HG02981 (cell line): ENCODE measurements around the gene CD2BP2.
A peak's percentile ranks its signal among the peaks of the same experiment; 100 is the strongest.

Experiments
- ATAC-seq: cut with Tn5 transposase; IDR thresholded peaks from one replicate; pipeline ENCODE4 v1.9.1; 2021; ENCODE audit warnings: mild to moderate bottlenecking, moderate library complexity; ENCODE audit not compliant: unreplicated experiment

CD2BP2 gene

DNA sequence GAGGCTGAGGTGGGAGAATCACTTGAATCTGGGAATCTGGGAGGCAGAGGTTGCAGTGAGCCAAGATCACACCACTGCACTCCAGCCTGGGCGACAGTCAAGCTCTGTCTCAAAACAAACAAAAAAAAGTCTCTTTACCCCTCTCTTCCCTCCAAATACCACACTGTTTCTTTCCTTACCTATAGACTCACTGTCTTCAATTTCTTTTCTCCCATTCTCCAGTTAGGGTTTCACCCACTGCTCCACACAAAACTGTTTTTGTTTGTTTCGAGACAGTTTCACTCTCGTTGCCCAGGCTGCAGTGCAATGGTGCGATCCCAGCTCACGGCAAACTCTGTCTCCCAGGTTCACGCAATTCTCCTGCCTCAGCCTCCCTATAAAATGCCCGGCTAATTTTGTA, 6.1 kb upstream of the CD2BP2 start:
- ATAC-seq: no peak

DNA sequence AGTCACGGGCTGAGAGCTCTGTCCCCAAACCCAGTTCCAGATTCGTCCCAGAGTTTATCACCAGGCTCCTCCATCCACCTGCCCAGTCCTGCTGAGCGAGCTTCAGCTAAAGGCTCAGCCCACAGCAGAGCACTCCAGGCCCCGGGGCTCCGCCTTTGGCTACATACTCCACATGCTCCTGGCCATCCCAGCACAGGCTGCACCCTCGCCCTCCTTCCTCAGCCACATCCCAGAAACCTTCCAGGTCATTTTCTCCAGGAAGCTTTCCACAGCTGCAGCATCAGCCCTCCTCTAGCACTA, 4.7 kb upstream of the CD2BP2 start:
- no peak for ATAC-seq

DNA sequence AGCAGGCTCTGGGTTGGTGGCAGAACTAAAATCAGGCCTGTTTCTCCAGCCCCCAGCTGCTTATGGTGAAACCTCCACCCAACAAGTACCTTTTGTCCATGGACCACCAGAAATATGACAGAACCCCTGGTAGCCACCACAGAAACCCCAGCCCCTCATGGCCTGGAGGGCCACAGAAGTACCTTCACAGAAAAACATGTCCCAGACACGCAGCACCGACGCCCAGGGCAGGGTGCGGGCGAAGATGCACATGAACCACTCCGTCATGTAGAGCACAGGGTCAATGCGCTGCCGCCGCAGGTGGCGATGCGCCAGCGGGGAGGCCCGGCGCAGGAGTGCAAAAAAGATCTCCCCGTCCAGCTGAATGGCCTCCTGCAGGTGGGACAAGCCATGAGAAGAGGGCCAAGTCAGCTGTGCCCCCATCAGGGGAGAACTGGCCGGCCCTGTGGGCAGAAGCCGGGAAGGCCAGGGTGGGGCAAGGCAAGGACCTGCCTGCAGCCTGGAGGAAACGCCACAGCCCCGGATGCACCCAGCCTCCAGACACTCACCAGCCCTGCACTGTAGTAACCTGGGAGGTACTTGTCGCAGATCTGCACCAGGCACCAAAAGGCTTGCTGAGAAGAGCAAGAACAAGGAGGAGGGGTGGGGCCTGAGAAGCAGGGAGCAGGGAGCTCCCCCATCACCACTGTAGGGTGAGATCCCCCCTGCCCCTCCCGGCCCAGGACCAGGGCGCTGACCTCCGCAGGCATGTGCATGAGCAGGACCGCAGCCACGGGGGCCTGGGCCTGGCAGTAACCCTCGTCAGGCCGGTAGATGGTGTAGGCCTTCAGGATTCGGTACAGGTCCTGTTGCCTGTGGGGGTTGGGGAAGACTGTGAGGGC, 4.1 kb upstream of the CD2BP2 start:
- no peak for ATAC-seq

DNA sequence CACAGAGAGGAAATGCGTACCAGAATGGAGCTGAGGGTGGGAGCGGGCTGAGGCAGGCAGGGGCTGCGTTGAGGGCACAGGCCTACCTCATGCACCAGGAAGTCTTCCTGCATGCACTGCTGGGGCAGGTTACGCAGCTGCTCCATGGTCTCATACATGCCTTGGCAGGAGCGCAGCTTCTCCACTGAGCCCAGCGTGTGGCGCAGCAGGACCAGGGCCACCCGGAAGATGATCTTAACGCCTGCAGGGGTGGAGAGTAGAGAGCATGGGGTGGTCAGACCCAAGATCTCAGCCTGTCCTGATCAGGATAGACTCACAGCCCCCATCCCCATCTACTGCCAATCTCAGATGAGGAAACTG, 3.4 kb upstream of the CD2BP2 start:
- ATAC-seq: no peak

DNA sequence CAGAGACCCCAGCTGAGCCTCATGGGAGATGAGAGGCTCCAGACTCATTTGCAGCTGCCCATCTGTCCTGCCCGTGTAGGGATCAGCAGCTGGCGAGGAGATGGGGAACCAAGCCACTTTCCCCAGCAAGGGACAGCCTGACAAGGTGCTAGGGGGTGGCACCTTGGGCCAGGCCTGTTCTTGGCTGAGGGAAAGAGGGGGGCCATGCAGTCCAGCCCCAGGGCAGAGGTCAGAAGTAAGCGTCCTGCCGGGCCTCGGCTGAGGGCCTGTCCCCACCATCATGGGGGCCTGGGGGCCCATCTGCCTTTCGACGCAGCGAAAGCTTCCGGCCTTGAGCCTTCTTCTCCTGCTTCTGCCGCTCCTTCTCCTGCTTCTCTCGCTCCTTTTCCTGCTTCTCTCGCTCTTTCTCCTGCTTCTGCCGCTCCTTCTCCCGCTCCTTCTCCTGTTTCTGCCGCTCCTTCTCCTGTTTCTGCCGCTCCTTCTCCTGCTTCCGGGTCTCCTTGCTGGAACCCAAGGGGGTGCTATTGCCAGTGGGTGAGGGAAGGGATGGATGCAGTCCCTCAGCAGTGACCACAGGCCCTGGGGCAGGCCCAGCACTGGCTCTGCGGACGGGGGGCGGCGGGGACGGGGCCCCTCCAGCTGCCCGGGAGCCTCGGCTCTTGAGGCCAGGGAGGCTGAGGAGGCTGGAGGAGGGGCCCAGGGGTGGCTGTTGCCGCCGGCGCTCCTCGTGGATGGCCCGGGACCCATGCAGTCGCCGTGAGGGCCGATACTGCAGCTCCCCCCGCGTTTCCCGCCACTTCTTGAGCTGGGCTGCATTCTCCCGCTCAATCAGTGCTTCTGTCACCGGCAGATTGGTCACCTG, 2.8 kb upstream of the CD2BP2 start:
- ATAC-seq: no peak

DNA sequence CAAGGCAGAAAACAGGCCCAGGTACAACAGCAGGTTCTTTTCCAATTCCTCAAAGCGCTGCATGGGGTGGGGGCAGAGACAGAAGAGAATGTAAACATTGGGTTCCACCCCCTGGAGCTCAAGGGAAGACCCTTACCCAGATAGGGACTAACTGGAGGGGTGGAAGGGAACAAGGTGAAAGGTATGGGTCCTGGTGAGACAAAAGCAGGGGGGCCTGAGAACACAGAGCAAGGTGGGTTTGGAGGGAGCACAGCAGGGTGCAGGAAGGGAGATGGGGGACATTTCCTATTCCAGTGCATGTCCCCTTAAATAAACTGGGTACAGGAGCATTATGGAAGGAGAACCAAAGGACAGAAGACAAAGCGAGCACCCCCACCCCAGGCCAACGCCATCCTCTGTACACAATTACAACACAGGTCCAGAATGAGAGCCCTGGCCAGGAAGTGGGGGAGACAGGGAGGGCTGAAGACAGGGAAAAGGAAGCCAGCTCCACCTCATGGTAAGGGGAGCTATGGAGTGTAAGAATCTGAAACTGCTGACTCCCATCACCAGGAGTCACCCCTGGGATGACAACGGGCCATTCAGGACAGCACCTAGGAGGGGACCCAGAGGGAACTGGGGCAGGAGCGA, 2.1 kb upstream of the CD2BP2 start:
- ATAC-seq: no peak

DNA sequence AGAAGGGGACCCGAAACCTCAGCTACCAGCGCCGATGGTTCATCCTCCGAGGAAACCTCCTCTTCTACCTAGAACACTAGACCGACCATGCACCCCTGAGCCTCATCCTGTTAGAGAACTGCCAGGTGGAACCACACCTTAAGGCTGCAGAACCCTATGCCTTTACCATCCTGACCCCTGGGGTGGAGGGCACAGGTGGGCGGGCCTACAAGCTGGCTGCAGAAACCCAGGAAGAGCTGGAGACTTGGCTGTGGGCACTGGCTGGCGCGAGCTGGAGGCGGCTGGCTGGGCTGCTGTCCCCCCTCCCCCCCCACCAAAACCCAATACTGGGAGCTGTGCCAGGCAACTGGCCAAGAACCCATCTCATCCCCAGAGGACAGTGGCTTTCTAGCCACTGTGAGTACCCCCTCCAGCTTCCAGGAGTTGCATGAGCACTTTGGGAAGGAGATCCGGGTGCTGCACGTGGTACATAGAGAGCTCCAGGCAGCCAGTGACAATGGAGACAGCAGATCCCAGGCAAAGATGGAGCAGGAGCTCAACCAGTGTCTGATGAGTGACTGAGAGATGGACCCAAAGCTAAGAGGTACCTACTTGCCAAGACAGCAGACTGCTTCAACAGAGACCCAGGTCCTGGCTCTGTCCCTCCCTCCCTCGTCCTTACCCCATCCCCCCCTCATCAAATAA, 1.4 kb upstream of the CD2BP2 start:
- no peak for ATAC-seq

DNA sequence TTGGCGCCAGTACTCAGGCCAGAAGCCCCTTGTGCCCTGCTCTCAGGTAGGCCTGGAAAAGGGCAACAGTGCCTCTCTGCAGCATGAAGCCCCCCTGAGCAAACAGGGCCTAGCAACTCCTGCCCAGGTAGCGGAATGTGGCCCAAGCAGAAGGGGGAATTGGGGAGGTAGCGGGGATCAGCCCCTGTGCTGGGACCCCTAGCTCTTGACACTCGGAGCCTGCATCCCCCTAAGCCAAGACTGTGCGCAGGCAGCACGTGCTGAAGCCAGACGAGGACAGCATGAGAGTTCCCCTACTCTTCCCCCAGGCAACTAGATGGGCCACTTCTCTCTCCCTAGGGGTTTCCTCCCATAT, 823 bp upstream of the CD2BP2 start:
- ATAC-seq: no peak

DNA sequence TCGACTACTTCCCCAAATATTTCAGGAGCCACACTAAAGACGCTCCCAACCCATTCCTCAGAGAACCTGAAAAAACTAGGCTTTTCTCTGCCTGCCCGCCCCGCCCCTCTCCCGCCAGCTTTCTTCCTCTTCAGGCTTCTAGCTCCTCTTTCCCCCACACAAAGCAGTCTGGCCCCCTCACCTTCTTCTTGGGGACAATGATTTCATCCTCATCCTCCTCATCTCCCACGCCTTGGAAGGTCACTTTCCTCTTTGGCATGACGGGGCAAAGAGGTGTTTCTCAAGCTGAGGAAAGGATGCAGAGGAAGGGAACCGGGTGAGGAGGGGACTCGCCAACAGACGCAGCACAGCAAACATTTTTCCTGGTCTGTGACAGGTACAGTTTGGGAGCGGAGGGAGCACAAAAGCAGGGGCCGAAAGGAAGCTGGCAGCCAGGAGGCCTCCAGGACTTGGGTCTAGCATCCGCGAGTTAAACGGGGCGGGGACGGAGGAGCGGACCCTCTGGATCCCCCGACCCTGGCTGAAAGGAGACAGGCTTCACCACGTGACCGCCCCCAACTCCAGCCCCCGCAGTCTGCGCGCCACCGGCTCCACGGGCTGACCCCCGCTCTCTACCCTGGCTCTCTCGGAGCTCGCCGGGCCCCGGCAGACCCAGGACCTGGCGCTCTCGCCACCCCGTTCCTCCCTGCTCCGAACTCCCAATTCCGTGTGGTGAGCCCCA, 525 bp downstream of the CD2BP2 start:
- no peak for ATAC-seq

DNA sequence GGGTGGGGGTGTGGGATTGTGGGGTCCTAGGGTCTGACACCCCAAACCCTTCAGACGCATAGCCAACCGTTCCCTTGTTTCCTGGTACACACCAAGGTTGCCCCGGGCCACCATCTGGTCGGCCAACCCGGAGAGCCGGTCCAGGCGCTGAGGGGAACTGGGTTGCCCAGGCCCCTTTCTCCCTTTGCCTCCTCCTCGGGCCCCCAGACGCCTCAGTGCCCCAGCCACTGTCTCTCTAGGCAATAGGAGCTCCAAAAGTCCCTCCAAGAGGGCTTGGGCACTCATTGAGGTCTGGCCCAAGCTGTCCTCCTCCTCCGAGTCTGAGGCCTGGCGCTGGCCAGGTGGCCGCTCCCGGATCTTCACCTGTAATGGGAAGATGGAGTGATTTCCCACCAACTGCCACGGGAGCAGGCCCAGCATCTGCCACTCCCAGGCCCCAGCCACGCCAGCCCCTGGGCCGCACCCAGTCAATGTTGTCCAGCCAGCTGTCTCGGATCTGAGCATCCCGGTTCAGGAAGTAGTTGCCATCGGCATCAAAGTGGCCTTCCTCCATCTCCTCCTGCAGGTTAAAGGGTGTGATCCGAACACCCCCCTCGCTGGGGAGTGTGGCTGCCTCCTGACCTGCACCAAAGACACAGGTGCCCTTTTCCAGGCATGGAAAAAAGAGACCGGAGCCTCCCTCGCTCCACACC, 1.5 kb downstream of the CD2BP2 start:
- no peak for ATAC-seq

DNA sequence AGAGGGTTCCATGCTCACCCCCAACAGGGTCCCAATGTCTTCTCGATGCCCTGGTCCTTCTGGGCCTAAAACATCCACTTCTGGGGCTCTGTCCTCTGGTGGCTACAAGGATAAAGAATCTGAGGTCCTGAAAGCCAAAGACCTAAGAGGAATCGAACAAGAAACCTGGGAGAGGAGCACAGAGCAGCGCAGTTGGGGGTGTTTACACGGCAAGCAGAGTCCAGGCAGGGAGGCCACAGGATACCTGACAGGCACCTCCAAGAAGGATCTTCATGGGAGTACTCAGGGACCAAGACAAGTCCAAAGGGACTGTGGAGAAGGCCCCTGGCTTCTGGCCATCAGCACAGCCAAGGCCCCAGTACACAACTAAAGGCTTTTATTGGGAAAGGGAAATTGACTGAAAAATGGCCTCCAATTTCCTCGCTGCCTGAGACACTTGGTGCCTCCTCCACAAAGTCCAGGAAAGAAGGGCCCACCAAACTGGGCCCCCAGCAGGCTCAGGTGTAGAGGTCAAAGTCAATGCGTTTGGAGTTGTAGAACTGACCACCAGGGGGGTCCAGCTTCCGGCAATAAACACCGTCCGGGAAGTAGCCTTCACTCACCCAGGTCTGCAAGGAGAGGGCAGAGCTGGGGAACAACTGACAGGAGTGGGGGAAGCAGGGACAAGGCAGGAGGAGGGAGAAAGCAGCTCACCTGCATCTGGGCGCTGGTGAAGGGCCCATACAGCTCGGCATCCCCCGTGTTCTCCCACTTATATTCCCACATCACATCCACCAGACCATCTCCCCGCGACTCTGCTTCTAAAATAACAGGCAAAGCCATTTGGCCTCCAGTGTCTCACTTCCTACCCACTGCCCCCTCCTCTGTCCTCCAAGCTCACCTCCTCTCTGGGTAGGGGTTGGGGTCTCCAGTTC, 2.4 kb downstream of the CD2BP2 start:
- no peak for ATAC-seq

DNA sequence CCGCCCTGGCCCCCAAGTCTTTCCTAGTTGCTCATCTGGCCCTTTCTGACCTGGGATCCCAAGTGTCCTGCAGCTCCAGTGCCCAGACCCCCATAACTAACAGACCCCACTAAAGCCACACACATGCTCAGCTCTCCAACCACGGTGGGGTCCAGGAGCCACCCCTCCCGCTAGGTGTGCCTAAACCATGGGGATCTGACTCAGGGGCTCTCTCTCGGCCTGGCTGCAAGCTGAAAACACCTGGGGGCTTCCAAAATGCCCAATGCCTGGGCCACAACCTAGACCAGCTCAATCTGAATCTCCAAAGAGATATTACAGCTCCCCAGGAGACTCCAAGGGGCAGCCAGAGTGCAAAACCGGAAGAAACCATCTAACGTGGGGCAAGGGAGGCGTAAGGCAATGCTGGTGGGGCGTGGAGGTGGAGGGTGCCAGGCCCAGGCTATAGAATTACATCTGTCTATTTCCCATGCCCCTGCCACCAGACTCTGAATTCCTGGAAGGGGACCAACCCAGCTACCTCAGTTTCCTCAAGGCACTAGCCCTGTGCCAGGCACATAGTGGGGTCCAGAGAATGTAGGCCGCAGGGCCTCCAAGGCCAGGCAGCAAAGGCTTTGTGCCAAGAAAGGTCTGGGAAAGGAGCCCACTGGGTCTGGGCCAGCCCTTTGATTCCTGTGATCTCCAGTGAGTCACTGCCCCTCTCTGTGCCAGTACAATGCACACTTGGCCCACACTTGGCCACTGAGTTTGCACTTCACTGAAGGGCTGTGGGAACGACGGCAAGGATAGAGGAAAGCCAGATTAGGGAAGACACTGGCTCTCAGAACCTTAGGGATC, 3.3 kb downstream of the CD2BP2 start:
- no peak for ATAC-seq

DNA sequence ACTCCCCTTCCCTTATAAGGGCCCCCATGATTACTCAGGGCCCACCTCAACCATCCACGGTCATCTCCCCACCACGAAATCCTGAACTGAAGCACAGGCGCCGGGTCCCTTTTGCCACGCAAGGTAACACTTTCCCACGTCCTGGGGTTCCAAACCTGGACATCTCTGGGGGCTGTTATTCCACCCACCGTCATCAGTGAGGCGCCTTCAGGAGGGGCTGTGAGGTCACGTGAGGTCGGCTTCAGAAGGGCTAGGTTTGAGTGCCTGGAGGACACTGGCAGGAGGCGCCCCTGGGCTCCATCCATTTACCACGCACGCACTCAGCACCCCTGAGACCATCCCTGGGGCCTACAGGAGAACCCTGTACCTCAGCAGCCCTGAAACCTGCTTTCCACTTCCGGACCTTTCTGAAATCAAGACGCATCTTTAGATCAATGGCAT, 4.1 kb downstream of the CD2BP2 start:
- ATAC-seq: no peak

DNA sequence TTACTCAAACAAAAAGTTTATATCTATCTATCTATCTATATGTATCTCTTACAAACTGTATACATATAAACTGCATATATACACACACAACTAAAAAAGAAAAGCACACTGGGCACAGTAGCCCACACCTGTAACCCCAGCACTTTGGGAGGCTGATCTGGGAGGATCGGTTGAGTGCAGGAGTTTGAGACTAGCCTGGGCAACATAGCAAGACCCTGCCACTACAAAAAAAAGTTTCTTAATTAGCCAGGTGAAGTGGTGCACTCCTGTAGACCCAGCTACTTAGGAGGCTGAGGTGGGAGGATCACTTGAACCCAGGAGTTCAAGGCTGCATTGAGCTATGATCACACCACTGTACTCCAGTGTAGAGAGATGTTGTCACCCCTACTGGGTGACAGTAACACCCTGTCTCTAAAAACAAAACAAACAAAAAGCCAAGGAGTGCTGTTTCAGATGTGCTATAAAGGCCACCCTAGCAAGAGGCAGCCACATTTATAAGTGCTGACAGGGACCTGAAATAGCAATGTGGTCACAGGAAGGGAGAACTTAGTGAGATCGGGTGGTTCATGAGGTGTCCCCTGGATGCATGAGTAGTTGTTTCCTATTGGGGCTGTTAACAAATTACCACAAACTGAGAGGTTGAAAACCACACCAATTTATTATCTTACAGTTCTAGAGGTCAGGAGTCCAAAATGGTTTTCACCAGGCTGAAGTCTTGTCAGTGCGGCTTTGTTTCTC, 4.8 kb downstream of the CD2BP2 start:
- peak; percentile 55 for ATAC-seq

DNA sequence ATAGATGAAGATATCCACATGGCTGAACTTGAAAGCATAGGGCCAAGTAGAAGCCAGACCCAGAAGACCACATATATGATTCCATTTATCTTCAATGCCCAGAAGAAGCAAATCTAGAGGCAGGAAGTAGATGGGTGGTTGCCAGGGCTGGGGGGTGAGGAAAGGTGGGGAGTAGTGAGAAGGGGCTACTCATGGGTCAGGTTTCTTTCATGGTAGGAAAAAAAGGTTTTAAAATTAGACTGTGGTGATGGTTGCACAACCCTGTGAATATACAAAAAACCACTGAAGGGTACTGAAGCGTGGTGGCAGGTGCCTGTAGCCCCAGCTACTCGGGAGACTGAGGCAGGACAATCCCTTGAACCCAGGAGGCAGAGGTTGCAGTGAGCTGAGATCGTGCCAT, 5.4 kb downstream of the CD2BP2 start:
- no peak for ATAC-seq

DNA sequence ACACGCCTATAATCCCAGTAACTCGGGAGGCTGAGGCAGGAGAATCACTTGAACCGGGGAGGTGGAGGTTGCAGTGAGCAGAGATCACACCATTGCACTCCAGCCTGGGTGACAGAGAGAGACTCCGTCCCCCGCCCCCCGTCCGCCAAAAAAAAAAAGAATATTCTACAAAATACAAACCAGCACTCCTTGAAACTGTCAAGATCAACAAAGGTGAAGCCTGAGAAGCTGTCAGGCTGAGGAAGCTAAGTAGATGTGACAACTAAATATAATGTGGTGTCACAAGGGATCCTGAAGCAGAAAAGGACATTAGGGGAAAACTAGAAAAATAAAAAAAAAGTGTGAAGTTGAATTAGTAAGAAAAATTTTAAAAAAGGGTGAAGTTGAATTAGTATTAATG, 6.2 kb downstream of the CD2BP2 start:
- ATAC-seq: no peak

DNA sequence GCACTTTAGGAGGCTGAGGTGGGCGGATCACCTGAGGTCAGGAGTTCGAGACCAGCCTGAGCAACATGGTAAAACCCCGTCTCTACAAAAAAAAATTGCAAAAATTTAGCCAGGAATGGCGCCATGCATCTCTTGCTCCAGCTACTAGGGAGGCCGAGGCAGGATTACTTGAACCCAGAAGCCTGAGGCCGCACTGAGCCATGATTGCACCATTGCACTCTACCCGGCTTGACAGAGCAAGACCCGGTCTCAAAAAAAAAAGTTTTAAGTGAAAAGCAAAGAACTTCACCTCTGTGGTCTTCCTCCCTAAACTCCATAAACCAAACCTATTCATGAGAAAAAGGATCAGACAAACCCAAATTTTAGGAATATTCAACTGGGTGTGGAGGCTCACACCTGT, 7.0 kb downstream of the CD2BP2 start:
- no peak for ATAC-seq

DNA sequence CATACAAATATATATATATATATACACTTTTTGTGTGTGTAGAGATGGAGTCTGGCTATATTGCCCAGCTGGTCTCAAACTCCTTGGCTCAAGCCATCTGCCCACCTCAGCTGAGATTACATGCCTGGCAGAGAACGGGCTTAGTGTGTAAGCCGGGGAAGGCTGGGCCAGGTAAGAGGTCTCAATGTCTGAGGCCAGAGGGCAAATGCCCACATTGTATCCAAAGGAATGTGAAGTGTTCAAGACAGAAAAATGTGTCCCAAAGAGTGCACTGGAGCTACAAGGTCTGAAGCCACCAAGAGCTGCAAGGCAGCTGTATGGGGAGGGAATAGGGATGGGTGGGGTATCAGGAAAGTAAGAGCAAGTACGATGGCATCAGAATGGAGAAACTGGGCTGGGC, 8.8 kb downstream of the CD2BP2 start:
- ATAC-seq: no peak
